B cell (primary cell): Measurements from ENCODE around the gene ARL3. TPM values are rescaled to one million over a fixed set of nuclear protein-coding genes. Genes with fewer than 3 reads are reported as not detected.

Experiments
- ATAC-seq: fragments of 200-7000 bp; cut with Tn5 transposase; one replicate; pipeline ENCODE4 v1.10.0; 2021; ENCODE audit warnings: low read depth, mild to moderate bottlenecking, moderate number of reproducible peaks, moderate library complexity
- CTCF ChIA-PET: fragments of 350-600 bp; sonication (Branson Sonifier 250); formaldehyde crosslinking; loops from one replicate; lab custom pipeline; 2021; ENCODE audit warnings: antibody characterized with exemption, inconsistent platforms; lab: Charles Lee
- POLR2A ChIA-PET: fragments of 350-600 bp; sonication (Branson Sonifier 250); formaldehyde crosslinking; loops from one replicate; lab custom pipeline; 2021; ENCODE audit warnings: antibody characterized with exemption; lab: Charles Lee
- DNase-seq: peaks from one replicate; pipeline ENCODE4 v3.0.0; 2013
- H2AFZ ChIP-seq: 2 replicates; pipeline ENCODE4 v1.6.1; 2012; ENCODE audit warnings: mild to moderate bottlenecking, low read depth, low read length; ENCODE audit not compliant: insufficient read depth, poor library complexity, severe bottlenecking
- H3K27ac ChIP-seq, 2 donors: 1 replicate in 1 of 2; 2 replicates in 1 of 2; pipeline ENCODE4 v1.5.1; 2012 to 2013; ENCODE audit warnings: low read length in 2 of 2, mild to moderate bottlenecking in 2 of 2, moderate library complexity in 1 of 2
- H3K27me3 ChIP-seq, 4 experiments: fragments of 200-600 bp in 1 of 4; sonication (generic) in 1 of 4; replicated peaks in 1 of 4; 1 replicate in 2 of 4; 2 replicates in 2 of 4; pipeline versions ENCODE4 v1.6.1 to v1.7.0; 2013 to 2016; ENCODE audit warnings: low read length in 3 of 4, mild to moderate bottlenecking in 2 of 4, mixed read lengths in 1 of 4, moderate library complexity in 1 of 4; ENCODE audit not compliant: insufficient read depth in 4 of 4, control insufficient read depth in 3 of 4; ENCODE audit errors: control extremely low read depth in 1 of 4
- H3K36me3 ChIP-seq, 2 experiments: replicated peaks in 1 of 2; 1 replicate in 1 of 2; 2 replicates in 1 of 2; pipeline versions ENCODE4 v1.6.1 to v1.7.1; 2013; ENCODE audit warnings: low read length in 1 of 2; ENCODE audit not compliant: insufficient read depth in 2 of 2, control insufficient read depth in 1 of 2; ENCODE audit errors: control extremely low read depth in 1 of 2, extremely low read depth in 1 of 2
- H3K4me1 ChIP-seq, 2 donors: fragments of 200-600 bp in 1 of 2; sonication (generic) in 1 of 2; 1 replicate in 1 of 2; 2 replicates in 1 of 2; pipeline versions ENCODE4 v1.5.1 to v1.6.1; 2013 to 2017; ENCODE audit warnings: low read length in 2 of 2; ENCODE audit not compliant: control insufficient read depth in 2 of 2, insufficient read depth in 2 of 2
- H3K4me2 ChIP-seq: replicated peaks from 2 replicates; pipeline ENCODE3; 2012; ENCODE audit warnings: mild to moderate bottlenecking, low read depth, low read length; ENCODE audit not compliant: poor library complexity, severe bottlenecking
- H3K4me3 ChIP-seq, 5 experiments: fragments of 200-600 bp in 1 of 5; sonication (generic) in 1 of 5; 1 replicate in 3 of 5; 2 replicates in 2 of 5; pipeline versions ENCODE4 v1.5.1 to v1.7.0; 2011 to 2016; ENCODE audit warnings: low read length in 4 of 5, mild to moderate bottlenecking in 4 of 5, low read depth in 2 of 5, control low read depth in 1 of 5, moderate library complexity in 1 of 5; ENCODE audit not compliant: insufficient read depth in 1 of 5; ENCODE audit errors: control extremely low read depth in 1 of 5, extremely low read depth in 1 of 5
- H3K79me2 ChIP-seq: fragments of 200-600 bp; sonication (generic); one replicate; pipeline ENCODE4 v1.6.0; 2016; ENCODE audit warnings: low read length; ENCODE audit not compliant: control insufficient read depth, insufficient read depth
- H3K9ac ChIP-seq: fragments of 200-600 bp; sonication (generic); 2 replicates; pipeline ENCODE4 v1.6.1; 2017; ENCODE audit warnings: mild to moderate bottlenecking, low read length, moderate library complexity
- H3K9me3 ChIP-seq, 3 donors: one replicate each; pipeline versions ENCODE4 v1.6.1 to v1.7.1; 2013; ENCODE audit warnings: low read length in 2 of 3; ENCODE audit not compliant: control insufficient read depth in 2 of 3, insufficient read depth in 1 of 3; ENCODE audit errors: control extremely low read depth in 1 of 3
- H4K20me1 ChIP-seq: 2 replicates; pipeline ENCODE4 v1.6.0; 2012; ENCODE audit warnings: mild to moderate bottlenecking, low read length; ENCODE audit not compliant: insufficient read depth, control insufficient read depth, poor library complexity, severe bottlenecking
- H3K27ac Mint-ChIP-seq: one replicate; pipeline ENCODE4 v1.8.0; 2021; ENCODE audit warnings: mixed read lengths
- H3K27me3 Mint-ChIP-seq: one replicate; pipeline ENCODE4 v1.8.0; 2021; ENCODE audit warnings: mixed read lengths
- H3K4me1 Mint-ChIP-seq: one replicate; pipeline ENCODE4 v1.8.0; 2021; ENCODE audit warnings: mixed read lengths
- H3K4me3 Mint-ChIP-seq: one replicate; pipeline ENCODE4 v1.8.0; 2021; ENCODE audit warnings: mixed read lengths
- H3K9me3 Mint-ChIP-seq: one replicate; pipeline ENCODE4 v1.8.0; 2022; ENCODE audit warnings: mixed read lengths; ENCODE audit not compliant: insufficient read depth
- CTCF ChIP-seq: fragments of 200-600 bp; IDR thresholded peaks from one replicate; pipeline ENCODE4 v1.8.0; 2022; ENCODE audit warnings: antibody characterized with exemption, mild to moderate bottlenecking
- EZH2 ChIP-seq: IDR thresholded peaks from 2 replicates; pipeline ENCODE4 v1.6.1; 2012; ENCODE audit warnings: borderline replicate concordance, low read depth, mild to moderate bottlenecking, moderate library complexity, low read length; ENCODE audit not compliant: insufficient read depth, poor library complexity, severe bottlenecking
- WGBS: methylation state at CpG from one replicate; pipeline ENCODE4 v1.1.5; 2013; ENCODE audit warnings: missing lambda C conversion rate; ENCODE audit not compliant: insufficient coverage; 5-methylcytosine and 5-hydroxymethylcytosine counted together
- intact Hi-C: fragments of 100-400 bp; cut with micrococcal nuclease; formaldehyde crosslinking; loops from one replicate; pipeline ENCODE4 v1.10.0; 2022
- polyA plus RNA-seq: library from polyadenylated mRNA; depleted of rRNA; stranded (reverse); fragments of >200 nt; gene quantifications from 2 replicates; pipeline ENCODE4 v1.2.3, GENCODE V29; 2012
- total RNA-seq, 2 donors: library from RNA; stranded (reverse); fragments of 120-200 nt in 1 of 2; gene quantifications; 1 replicate in 1 of 2; 2 replicates in 1 of 2; pipeline versions ENCODE4 v1.2.3 to v1.2.4, GENCODE V29; 2013 to 2022

The ARL3 gene
- total and polyA plus RNA-seq, 2 donors (not counting 1 experiment from before 2014, with no cell fraction given): 0.91 to 5.5 TPM

DNA sequence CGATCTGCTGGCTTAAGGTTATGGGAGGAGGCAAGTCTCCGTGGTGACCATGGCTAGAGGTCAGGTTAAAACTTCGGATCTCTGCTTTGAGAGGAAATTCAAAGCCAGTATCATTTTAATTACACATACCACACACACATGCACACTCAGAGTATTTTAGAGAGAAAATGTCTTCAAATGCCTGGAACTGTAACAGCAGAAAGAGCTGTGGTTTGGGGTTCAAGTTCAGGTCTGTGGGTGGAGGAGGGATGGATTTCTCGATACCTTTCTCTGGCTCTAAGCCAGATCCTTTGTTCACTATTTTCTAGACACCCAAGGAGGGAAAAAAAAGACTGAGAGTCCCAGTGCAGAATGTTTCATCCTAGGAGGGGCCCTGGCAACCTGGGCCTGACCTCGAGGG is 32.5 kb downstream of the ARL3 start:
- Histone ChIP-seq H3K4me2 (no peak overlapping the region), H3K27ac (no peak overlapping the region), H3K36me3 (no peaks in the 10 kb centered on the region), H2AFZ (no peak overlapping the region), H3K4me3 (no peak overlapping the region), H4K20me1 (no peaks in the 10 kb centered on the region), H3K9me3 (no peaks in the 10 kb centered on the region), H3K79me2 (no peaks in the 10 kb centered on the region), H3K27me3 (no peaks in the 10 kb centered on the region), H3K4me1 (no peaks in the 10 kb centered on the region), H3K9ac (no peak overlapping the region)
- ChIA-PET CTCF (interaction anchor here (0.7 kb wide), 1 partner anchor 462 kb away, joined by 3 read pairs; no protein-coding TSS in a partner anchor), POLR2A (no interaction called here)
- intact Hi-C loops: no loop called here
- ATAC-seq (no peak), DNase-seq (no peak)
- no peak overlapping the region for H3K27ac Mint-ChIP-seq
- TF ChIP-seq EZH2 (no peak), CTCF (no peak)
- H3K4me3 Mint-ChIP-seq: no peak overlapping the region
- 100% methylated on average over 2 of the region's 5 CpGs for WGBS
- no peaks in the 10 kb centered on the region for H3K9me3 Mint-ChIP-seq
- H3K27me3 Mint-ChIP-seq: no peaks in the 10 kb centered on the region
- peaks cover 10% of the 10 kb centered on the region for H3K4me1 Mint-ChIP-seq

DNA sequence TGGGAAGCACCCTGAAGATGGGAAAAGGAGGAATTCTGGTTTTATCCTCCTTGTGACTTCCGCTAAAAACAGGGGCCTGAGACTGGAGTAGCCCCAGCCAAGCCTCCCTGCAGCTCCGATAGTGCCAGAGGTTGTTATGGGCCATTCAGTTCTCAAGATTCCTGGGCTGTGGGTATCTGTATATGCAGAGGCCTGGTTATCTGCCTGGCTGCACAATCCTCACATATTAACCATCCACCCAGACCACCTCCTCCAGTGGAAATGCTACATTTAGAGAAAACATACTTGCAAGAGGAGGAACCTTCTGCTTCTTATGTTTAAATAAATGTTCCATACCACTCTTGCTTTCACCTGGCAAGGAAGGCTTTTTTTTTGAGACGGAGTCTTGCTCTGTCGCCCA is 34.6 kb downstream of the ARL3 start:
- 96% methylated on average over 3 of the region's 4 CpGs for WGBS
- Histone ChIP-seq H4K20me1 (no peaks in the 10 kb centered on the region), H3K4me1 (peaks cover 16 to 19% of the 10 kb centered on the region in 2 donors), H3K27me3 (no peaks in the 10 kb centered on the region), H3K9ac (no peak overlapping the region), H2AFZ (no peak overlapping the region), H3K9me3 (no peaks in the 10 kb centered on the region), H3K27ac (no peak overlapping the region), H3K36me3 (no peaks in the 10 kb centered on the region), H3K79me2 (no peaks in the 10 kb centered on the region), H3K4me2 (no peak overlapping the region), H3K4me3 (no peak overlapping the region)
- H3K27ac Mint-ChIP-seq: no peak overlapping the region
- no peak for DNase-seq
- no peak for ATAC-seq
- H3K9me3 Mint-ChIP-seq: no peaks in the 10 kb centered on the region
- POLR2A ChIA-PET: interaction anchor here (6.0 kb wide), 1 partner anchor 34 kb away, joined by 49 read pairs; the partner anchor contains the start of gene TRIM8
- TF ChIP-seq CTCF (no peak), EZH2 (no peak)
- no peak overlapping the region for H3K4me3 Mint-ChIP-seq
- H3K4me1 Mint-ChIP-seq: peaks cover 27% of the 10 kb centered on the region
- H3K27me3 Mint-ChIP-seq: no peaks in the 10 kb centered on the region
- intact Hi-C loops: loop anchor here (5.0 kb wide), 1 partner anchor 33 kb away; the partner anchor contains the start of genes ARL3 and SFXN2
- CTCF ChIA-PET: interaction anchor here (0.6 to 7.3 kb wide), 5 partner anchors 15 to 86 kb away, joined by 4 to 50 read pairs (median 14); partner anchors contain the start of genes ARL3, SFXN2 and TRIM8
